HepG2 (cell line): ENCODE measurements around the gene UROD. TPM values are rescaled to one million over a fixed set of nuclear protein-coding genes. Genes with fewer than 3 reads are reported as not detected.
"Not testable (repeated sequence)": the region's sequence is repeated elsewhere in the genome, so short reads cannot be mapped to it uniquely, and the experiment has no call there.

ENCODE experiments used
- ATAC-seq: fragments of 200-7000 bp; cut with Tn5 transposase; 3 replicates; pipeline ENCODE4 v1.9.1; 2020; ENCODE audit warnings: mild to moderate bottlenecking, moderate library complexity
- BruUV-seq: library from RNA; stranded (reverse); fragments of 400-500 nt; replicated peaks from 2 replicates; lab custom pipeline; 2021; lab: Mats Ljungman, UMichigan
- CTCF ChIA-PET: fragments of 300-600 bp; formaldehyde crosslinking; extraction: SDS; loops from one replicate; lab custom pipeline; 2021; ENCODE audit warnings: low total read pairs, inconsistent platforms, low intra/inter-chr PET ratio; lab: Yijun Ruan, JAX
- POLR2A ChIA-PET: fragments of 350-600 bp; sonication (Branson Sonifier 250); formaldehyde crosslinking; loops from one replicate; lab custom pipeline; 2020; ENCODE audit warnings: antibody characterized with exemption, inconsistent platforms; lab: Yijun Ruan, JAX
- DNase-seq: peaks from one replicate; pipeline ENCODE4 v3.0.0-alpha.2; 2015; ENCODE audit warnings: low spot score
- FAIRE-seq: peaks from 3 replicates; lab custom pipeline; 2011; peaks lifted over from hg19 to GRCh38; lab: Jason Lieb, UNC
- H2AFZ ChIP-seq: one replicate; pipeline ENCODE4 v1.6.1; 2011; ENCODE audit warnings: low read length, inconsistent platforms
- H3K27ac ChIP-seq: fragments of 300-600 bp; 3 replicates; pipeline ENCODE4 v1.8.0; 2011; ENCODE audit warnings: mixed run types, mild to moderate bottlenecking, mixed read lengths, low read length, inconsistent platforms; ENCODE audit not compliant: insufficient read depth; ENCODE audit errors: extremely low read length
- H3K27me3 ChIP-seq, 2 experiments: fragments of 200-600 bp in 1 of 2; 2 replicates in 1 of 2; 3 replicates in 1 of 2; pipeline versions ENCODE4 v1.6.0 to v1.8.0; 2011; ENCODE audit warnings: low read length in 2 of 2, mild to moderate bottlenecking in 2 of 2, moderate library complexity in 2 of 2, inconsistent platforms in 1 of 2; ENCODE audit not compliant: insufficient read depth in 2 of 2, control insufficient read depth in 1 of 2
- H3K36me3 ChIP-seq, 2 experiments: fragments of 200-600 bp in 1 of 2; replicated peaks in 1 of 2; 2 replicates in 1 of 2; 3 replicates in 1 of 2; pipeline versions ENCODE4 v1.5.1 to v1.8.0; 2011; ENCODE audit warnings: low read length in 2 of 2, inconsistent platforms in 1 of 2; ENCODE audit not compliant: insufficient read depth in 2 of 2, control insufficient read depth in 1 of 2
- H3K4me1 ChIP-seq: 2 replicates; pipeline ENCODE4 v1.5.1; 2012; ENCODE audit warnings: low read length, inconsistent platforms; ENCODE audit not compliant: insufficient read depth
- H3K4me2 ChIP-seq: 2 replicates; pipeline ENCODE4 v1.6.0; 2011; ENCODE audit warnings: low read depth, low read length, inconsistent platforms
- H3K4me3 ChIP-seq, 3 experiments: fragments of 200-600 bp in 1 of 3; sonication (generic), shearing (Covaris generic) in 1 of 3; replicated peaks in 1 of 3; 2 replicates each; pipeline ENCODE4 v1.5.1; 2011 to 2016; ENCODE audit warnings: low read length in 3 of 3, inconsistent platforms in 2 of 3, low read depth in 2 of 3, mild to moderate bottlenecking in 2 of 3, control low read depth in 1 of 3, mixed read lengths in 1 of 3; ENCODE audit not compliant: insufficient read depth in 1 of 3
- H3K79me2 ChIP-seq: one replicate; pipeline ENCODE4 v1.6.1; 2011; ENCODE audit warnings: low read length, inconsistent platforms; ENCODE audit not compliant: insufficient read depth
- H3K9ac ChIP-seq: 2 replicates; pipeline ENCODE4 v1.6.0; 2011; ENCODE audit warnings: mild to moderate bottlenecking, low read depth, low read length, inconsistent platforms; ENCODE audit not compliant: insufficient read depth
- H3K9me3 ChIP-seq: 2 replicates; pipeline ENCODE4 v1.5.1; 2012; ENCODE audit warnings: mild to moderate bottlenecking, low read length
- H4K20me1 ChIP-seq: 2 replicates; pipeline ENCODE4 v1.6.0; 2011; ENCODE audit warnings: inconsistent platforms, mild to moderate bottlenecking, low read length, moderate library complexity; ENCODE audit not compliant: insufficient read depth
- CBFB ChIP-seq: sonication (generic); formaldehyde crosslinking; IDR thresholded peaks from 2 replicates; pipeline ENCODE4 v1.4.0; 2020; ENCODE audit warnings: missing genetic modification reagents
- DMAP1 ChIP-seq: IDR thresholded peaks from 2 replicates; pipeline ENCODE4 v1.6.1; 2016
- GMEB2 ChIP-seq: IDR thresholded peaks from 2 replicates; pipeline ENCODE4 v1.6.1; 2016; ENCODE audit warnings: missing biosample characterization, missing genetic modification reagents, low read depth
- KLF9 ChIP-seq: IDR thresholded peaks from 2 replicates; pipeline ENCODE4 v1.6.1; 2016; ENCODE audit warnings: low read depth
- NFE2L1 ChIP-seq: sonication (generic); formaldehyde crosslinking; IDR thresholded peaks from 2 replicates; pipeline ENCODE4 v1.4.0; 2020; ENCODE audit warnings: missing genetic modification reagents, mild to moderate bottlenecking, borderline replicate concordance
- NFYB ChIP-seq: sonication (generic); formaldehyde crosslinking; IDR thresholded peaks from 2 replicates; pipeline ENCODE4 v1.4.0; 2020; ENCODE audit warnings: missing genetic modification reagents
- NR0B2 ChIP-seq: sonication (generic); formaldehyde crosslinking; IDR thresholded peaks from 2 replicates; pipeline ENCODE4 v1.4.0; 2020; ENCODE audit warnings: mild to moderate bottlenecking, missing genetic modification reagents
- SRY ChIP-seq: sonication (generic); formaldehyde crosslinking; IDR thresholded peaks from 2 replicates; pipeline ENCODE4 v1.8.0; 2022; ENCODE audit warnings: mild to moderate bottlenecking, missing genetic modification reagents
- STAG1 ChIP-seq: sonication (generic); formaldehyde crosslinking; IDR thresholded peaks from 2 replicates; pipeline ENCODE4 v1.4.0; 2020; ENCODE audit warnings: missing genetic modification reagents
- TCF12 ChIP-seq, 2 experiments: fragments of 450-650 bp in 1 of 2; sonication (generic) in 1 of 2; formaldehyde crosslinking in 1 of 2; IDR thresholded peaks; 2 replicates each; pipeline versions ENCODE4 v1.6.1 to v1.8.0; 2017 to 2022; ENCODE audit warnings: antibody characterized with exemption in 1 of 2, mild to moderate bottlenecking in 1 of 2, missing genetic modification reagents in 1 of 2, moderate library complexity in 1 of 2
- ZBTB33 ChIP-seq: sonication (generic); formaldehyde crosslinking; IDR thresholded peaks from 2 replicates; pipeline ENCODE4 v1.4.0; 2020; ENCODE audit warnings: missing genetic modification reagents
- ZNF616 ChIP-seq: sonication (generic); formaldehyde crosslinking; IDR thresholded peaks from 2 replicates; pipeline ENCODE4 v1.5.0; 2020; ENCODE audit warnings: low read depth, mild to moderate bottlenecking, missing genetic modification reagents
- ZNF674 ChIP-seq: sonication (generic); formaldehyde crosslinking; IDR thresholded peaks from 2 replicates; pipeline ENCODE4 v1.5.0; 2020; ENCODE audit warnings: low read depth, mild to moderate bottlenecking, missing genetic modification reagents
- ZNF781 ChIP-seq: sonication (generic); formaldehyde crosslinking; IDR thresholded peaks from 2 replicates; pipeline ENCODE4 v1.5.1; 2020; ENCODE audit warnings: borderline replicate concordance, mild to moderate bottlenecking, missing genetic modification reagents; ENCODE audit errors: not compliant biosample characterization
- WGBS: methylation state at CpG from one replicate; pipeline ENCODE4 v1.1.6; 2017; ENCODE audit warnings: low lambda C conversion rate; 5-methylcytosine and 5-hydroxymethylcytosine counted together
- in situ Hi-C: cut with HindIII; loops from 2 replicates; pipeline ENCODE4 v1.10.0; 2017; ENCODE audit warnings: low pct_unique_long_range_greater_than_20kb; ENCODE audit not compliant: extremely low pct_ligation_motif_present
- intact Hi-C: fragments of 100-400 bp; cut with micrococcal nuclease; formaldehyde crosslinking; loops from one replicate; pipeline ENCODE4 v1.10.0; 2022; ENCODE audit not compliant: unreplicated experiment
- polyA plus RNA-seq, 8 experiments: library from polyadenylated mRNA; depleted of rRNA in 3 of 8; stranded (reverse) in 7 of 8; unstranded in 1 of 8; fragments of >200 nt; fragmentation: Illumina TruSeq in 4 of 8; extraction: Trizol in 4 of 8; gene quantifications; 2 replicates each; pipeline versions ENCODE4 v1.2.1 to v1.2.3, GENCODE V29; 2011 to 2016; ENCODE audit warnings: low read depth in 4 of 8, missing spikeins in 1 of 8, mixed read lengths in 1 of 8; ENCODE audit not compliant: insufficient read depth in 1 of 8
- total RNA-seq, 5 experiments: library from RNA; depleted of rRNA; stranded (reverse); fragments of >200 nt; fragmentation: Illumina TruSeq; extraction: Trizol; gene quantifications; 2 replicates each; pipeline ENCODE4 v1.2.3, GENCODE V29; 2016; ENCODE audit warnings: low read depth in 1 of 5

UROD gene
- total and polyA plus RNA-seq, 2 of the 13 experiments (the other 11 are each of a cell fraction or from before 2014, with no cell fraction given) = 162 to 171 TPM

- peak; percentile 67 for ATAC-seq
- 86% methylated on average over 5 of the region's 7 CpGs for WGBS
- Histone ChIP-seq H3K4me1 (no peaks in the 10 kb centered on the region), H3K79me2 (no peaks in the 10 kb centered on the region), H3K4me2 (no peak overlapping the region), H3K36me3 (peaks cover 20 to 27% of the 10 kb centered on the region in 2 experiments), H3K27me3 (no peaks in the 10 kb centered on the region), H3K9ac (no peak overlapping the region), H3K4me3 (no peak overlapping the region), H3K9me3 (no peaks in the 10 kb centered on the region), H3K27ac (no peak overlapping the region), H2AFZ (no peak overlapping the region), H4K20me1 (no peaks in the 10 kb centered on the region)
- no TSS peak for BruUV-seq
- intact Hi-C loops (no loop called here), in situ Hi-C loops (loop anchor here (25.0 kb wide), 1 partner anchor 164 kb away; the partner anchor contains the start of gene PTCH2)
- POLR2A ChIA-PET = interaction anchor here (0.8 kb wide), 1 partner anchor 15 kb away, joined by 4 read pairs; the partner anchor contains the start of gene EIF2B3
- no peak for TF ChIP-seq GMEB2 (CRISPR knock-in tag)
- no peak for TF ChIP-seq ZNF781 (CRISPR knock-in tag)
- TF ChIP-seq NR0B2 (CRISPR knock-in tag) = no peak
- 0 out of 2 replicates have a peak, but pooled peaks have one; percentile 15 for TF ChIP-seq ZBTB33
- TF ChIP-seq STAG1 (CRISPR knock-in tag) = 0 out of 2 replicates have a peak, but pooled peaks have one; percentile 11
- TF ChIP-seq ZNF616 (CRISPR knock-in tag) = no peak
- TF ChIP-seq NFE2L1 (CRISPR knock-in tag) = no peak
- no peak for TF ChIP-seq ZNF674 (CRISPR knock-in tag)
- TF ChIP-seq SRY (CRISPR knock-in tag) = no peak
- TF ChIP-seq TCF12 (IDR thresholded peaks at IDR 0.05) = no peak
- TF ChIP-seq TCF12 (CRISPR knock-in tag; IDR thresholded peaks at IDR 0.05) = no peak
- no peak for TF ChIP-seq NFYB (CRISPR knock-in tag)
- no peak for TF ChIP-seq CBFB
- no peak for TF ChIP-seq DMAP1
- TF ChIP-seq KLF9 (CRISPR knock-in tag) = no peak
- DNase-seq = no peak
- CTCF ChIA-PET = no interaction called here
- FAIRE-seq = no peak
Observed at GRCh38 chr1:45001011-45001481, 11.0 kb upstream of the UROD start.

- H3K4me1 ChIP-seq, H3K4me3 ChIP-seq, H3K27ac ChIP-seq, CTCF ChIA-PET, ATAC-seq, POLR2A ChIA-PET, FAIRE-seq, BruUV-seq, H3K79me2 ChIP-seq, H3K9me3 ChIP-seq, H4K20me1 ChIP-seq, H2AFZ ChIP-seq, H3K9ac ChIP-seq, DNase-seq, H3K4me2 ChIP-seq, intact Hi-C loops, H3K27me3 ChIP-seq: not testable (repeated sequence)
- in situ Hi-C loops = loop anchor here (25.0 kb wide), 1 partner anchor 164 kb away; the partner anchor contains the start of gene PTCH2
- H3K36me3 ChIP-seq = peaks cover 21 to 30% of the 10 kb centered on the region in 2 experiments
- WGBS = 95% methylated on average over 7 of the region's 8 CpGs
Observed at GRCh38 chr1:45001576-45001975, 10.5 kb upstream of the UROD start.
